Panc1 (cell line): ENCODE data around the gene PHYHIPL. TPM values are rescaled to one million over a fixed set of nuclear protein-coding genes. Genes with fewer than 3 reads are reported as not detected.

Source experiments
- ATAC-seq: fragments of 200-7000 bp; cut with Tn5 transposase; 2 replicates; pipeline ENCODE4 v1.9.1; 2020; ENCODE audit warnings: mild to moderate bottlenecking, moderate library complexity
- BruUV-seq: library from RNA; stranded (reverse); fragments of 400-500 nt; replicated peaks from 2 replicates; lab custom pipeline; 2021; lab: Mats Ljungman, UMichigan
- CTCF ChIA-PET: fragments of 300-600 bp; sonication (Branson Sonifier 250); formaldehyde crosslinking; loops from one replicate; lab custom pipeline; 2022; ENCODE audit warnings: antibody characterized with exemption; lab: Charles Lee
- POLR2A ChIA-PET: fragments of 300-600 bp; sonication (Branson Sonifier 250); formaldehyde crosslinking; loops from one replicate; lab custom pipeline; 2022; ENCODE audit warnings: antibody characterized with exemption; lab: Charles Lee
- DNase-seq: peaks from one replicate; pipeline ENCODE4 v3.0.0-alpha.2; 2010; ENCODE audit warnings: low read depth, low spot score
- H3K27ac ChIP-seq: 2 replicates; pipeline ENCODE4 v1.5.1; 2011; ENCODE audit warnings: mild to moderate bottlenecking, low read length, inconsistent platforms
- H3K27me3 ChIP-seq: fragments of 200-500 bp; sonication (Bioruptor generic); 2 replicates; pipeline ENCODE4 v1.6.0; 2014; ENCODE audit warnings: low read length, inconsistent platforms; ENCODE audit not compliant: control insufficient read depth, insufficient read depth
- H3K36me3 ChIP-seq: fragments of 200-500 bp; sonication (Bioruptor generic); 2 replicates; pipeline ENCODE4 v1.5.1; 2014; ENCODE audit warnings: inconsistent platforms, mild to moderate bottlenecking, low read length, moderate library complexity; ENCODE audit not compliant: control insufficient read depth, insufficient read depth
- H3K4me1 ChIP-seq: 2 replicates; pipeline ENCODE4 v1.5.1; 2011; ENCODE audit warnings: inconsistent platforms, mild to moderate bottlenecking, low read length, moderate library complexity; ENCODE audit not compliant: control insufficient read depth, insufficient read depth
- H3K4me3 ChIP-seq, 2 experiments: 2 replicates each; pipeline ENCODE4 v1.5.1; 2011 to 2012; ENCODE audit warnings: low read depth in 2 of 2, low read length in 2 of 2, mild to moderate bottlenecking in 2 of 2, inconsistent platforms in 1 of 2, moderate library complexity in 1 of 2
- H3K9me3 ChIP-seq: fragments of 200-500 bp; sonication (Bioruptor generic); 2 replicates; pipeline ENCODE4 v1.5.1; 2014; ENCODE audit warnings: low read depth, mild to moderate bottlenecking, inconsistent platforms, low read length, moderate library complexity; ENCODE audit not compliant: control insufficient read depth, insufficient read depth
- CTCF ChIP-seq: fragments of 450-650 bp; IDR thresholded peaks from 2 replicates; pipeline ENCODE4 v1.5.1; 2017; ENCODE audit warnings: mild to moderate bottlenecking
- POLR2AphosphoS5 ChIP-seq: IDR thresholded peaks from 2 replicates; pipeline ENCODE4 v1.6.1; 2012; ENCODE audit warnings: mild to moderate bottlenecking, low read depth, low read length, moderate library complexity
- REST ChIP-seq, 2 experiments: IDR thresholded peaks; 2 replicates each; pipeline ENCODE4 v1.6.1; 2011 to 2012; ENCODE audit warnings: low read depth in 2 of 2, control low read depth in 1 of 2, low read length in 1 of 2, mild to moderate bottlenecking in 1 of 2, moderate library complexity in 1 of 2; ENCODE audit not compliant: insufficient read depth in 1 of 2
- SIN3A ChIP-seq: IDR thresholded peaks from 2 replicates; pipeline ENCODE4 v1.6.1; 2012; ENCODE audit warnings: low read depth, mild to moderate bottlenecking, low read length, moderate library complexity, borderline replicate concordance; ENCODE audit not compliant: insufficient read depth
- TCF7L2 ChIP-seq: IDR thresholded peaks from 2 replicates; pipeline ENCODE4 v1.6.1; 2011; ENCODE audit warnings: mild to moderate bottlenecking, low read depth, low read length, inconsistent platforms
- in situ Hi-C: cut with HindIII; loops from 2 replicates; pipeline ENCODE4 v1.10.0; 2016; ENCODE audit warnings: low sequenced_read_pairs, low pct_unique_long_range_greater_than_20kb
- intact Hi-C: fragments of 100-400 bp; cut with micrococcal nuclease; formaldehyde crosslinking; loops from one replicate; pipeline ENCODE4 v1.10.0; 2022; ENCODE audit not compliant: unreplicated experiment
- total RNA-seq: library from RNA; stranded (reverse); gene quantifications from one replicate; pipeline ENCODE4 v1.2.1, GENCODE V29; 2021; ENCODE audit not compliant: unreplicated experiment

Gene PHYHIPL
- total RNA-seq, 1 experiment from 2014 or later: not detected

- no peaks in the 10 kb centered on the region for H3K27me3 ChIP-seq
- no peak overlapping the region for H3K27ac ChIP-seq
- no TSS peak for BruUV-seq
- TF ChIP-seq SIN3A (no peak), POLR2AphosphoS5 (no peak), TCF7L2 (no peak), CTCF (no peak), REST (IDR thresholded peaks at IDR 0.05; ENCODE audit: insufficient read depth in 1 of 2, low read depth in 2 of 2, low read length in 1 of 2) (no peak)
- intact Hi-C loops: no loop called here
- ChIA-PET POLR2A (no interaction called here), CTCF (no interaction called here)
- ATAC-seq: no peak
- DNase-seq: no peak
- no peaks in the 10 kb centered on the region for H3K4me1 ChIP-seq
- in situ Hi-C loops: no loop called here
- H3K4me3 ChIP-seq: no peak overlapping the region
- H3K9me3 ChIP-seq: no peaks in the 10 kb centered on the region
- H3K36me3 ChIP-seq: no peaks in the 10 kb centered on the region
These were observed 94.0 kb downstream of the PHYHIPL start for GRCh38 chr10:59270492-59270891.

GRCh38 chr10:59271160-59271559 lies 94.7 kb downstream of the PHYHIPL start:
- DNase-seq (no peak), ATAC-seq (no peak)
- H3K27me3 ChIP-seq: no peaks in the 10 kb centered on the region
- POLR2A ChIA-PET: no interaction called here
- no peak overlapping the region for H3K27ac ChIP-seq
- in situ Hi-C loops (no loop called here), intact Hi-C loops (no loop called here)
- H3K36me3 ChIP-seq: no peaks in the 10 kb centered on the region
- no peaks in the 10 kb centered on the region for H3K4me1 ChIP-seq
- no peaks in the 10 kb centered on the region for H3K9me3 ChIP-seq
- BruUV-seq: no TSS peak
- no peak overlapping the region for H3K4me3 ChIP-seq
- CTCF ChIA-PET: no interaction called here
- TF ChIP-seq REST (IDR thresholded peaks at IDR 0.05; ENCODE audit: insufficient read depth in 1 of 2, low read depth in 2 of 2, low read length in 1 of 2): no peak
- no peak for TF ChIP-seq SIN3A
- TF ChIP-seq POLR2AphosphoS5: no peak
- TF ChIP-seq TCF7L2: no peak
- no peak for TF ChIP-seq CTCF
